OCI-LY7 (cell line): ENCODE results near the gene OLFML2B. TPM values are rescaled to one million over a fixed set of nuclear protein-coding genes. Genes with fewer than 3 reads are reported as not detected.

ENCODE experiments used
- BruUV-seq: library from RNA; stranded (reverse); fragments of 400-500 nt; replicated peaks from 2 replicates; lab custom pipeline; 2021; lab: Mats Ljungman, UMichigan
- CTCF ChIA-PET: fragments of 300-600 bp; sonication (Branson Sonifier 250); formaldehyde crosslinking; loops from one replicate; lab custom pipeline; 2022; ENCODE audit warnings: antibody characterized with exemption; ENCODE audit not compliant: unreplicated experiment; lab: Charles Lee
- POLR2A ChIA-PET: fragments of 300-600 bp; sonication (Branson Sonifier 250); formaldehyde crosslinking; loops from one replicate; lab custom pipeline; 2022; ENCODE audit warnings: antibody characterized with exemption; lab: Charles Lee
- DNase-seq: peaks from one replicate; pipeline ENCODE4 v3.0.0-alpha.2; 2015; ENCODE audit warnings: low spot score
- H2AFZ ChIP-seq: fragments of 200-600 bp; sonication (generic), shearing (Covaris generic); 2 replicates; pipeline ENCODE4 v1.6.1; 2014; ENCODE audit warnings: mild to moderate bottlenecking, antibody characterized with exemption, low read length, moderate library complexity
- H3K27ac ChIP-seq: fragments of 200-600 bp; sonication (generic); 2 replicates; pipeline ENCODE4 v1.5.1; 2014; ENCODE audit warnings: mixed run types, low read depth, mild to moderate bottlenecking, moderate library complexity, low read length, inconsistent platforms; ENCODE audit not compliant: poor library complexity, severe bottlenecking
- H3K36me3 ChIP-seq: fragments of 200-600 bp; sonication (generic); 2 replicates; pipeline ENCODE4 v1.6.1; 2014; ENCODE audit warnings: mild to moderate bottlenecking, antibody characterized with exemption, low read length, moderate library complexity, mixed read lengths; ENCODE audit not compliant: insufficient read depth
- H3K4me1 ChIP-seq: fragments of 200-600 bp; sonication (generic); 2 replicates; pipeline ENCODE4 v1.5.1; 2014; ENCODE audit warnings: mild to moderate bottlenecking, low read length; ENCODE audit not compliant: insufficient read depth, poor library complexity, severe bottlenecking
- H3K4me2 ChIP-seq: fragments of 200-600 bp; sonication (generic); 2 replicates; pipeline ENCODE4 v1.6.1; 2014; ENCODE audit warnings: mild to moderate bottlenecking, low read length
- H3K4me3 ChIP-seq: fragments of 200-600 bp; sonication (generic); 2 replicates; pipeline ENCODE4 v1.5.1; 2014; ENCODE audit warnings: mild to moderate bottlenecking, low read depth, low read length; ENCODE audit not compliant: poor library complexity, severe bottlenecking
- H3K79me2 ChIP-seq: fragments of 200-600 bp; sonication (generic); 2 replicates; pipeline ENCODE4 v1.6.1; 2016; ENCODE audit warnings: low read depth, mild to moderate bottlenecking, low read length, moderate library complexity, mixed read lengths; ENCODE audit not compliant: insufficient read depth
- H3K9me2 ChIP-seq: fragments of 200-600 bp; sonication (generic); 2 replicates; pipeline ENCODE4 v1.6.1; 2016; ENCODE audit warnings: mild to moderate bottlenecking, low read length, mixed read lengths; ENCODE audit not compliant: insufficient read depth
- H3K9me3 ChIP-seq: fragments of 200-600 bp; sonication (generic); 2 replicates; pipeline ENCODE4 v1.6.1; 2014; ENCODE audit warnings: mild to moderate bottlenecking, mixed run types, low read length, mixed read lengths
- H4K20me1 ChIP-seq: fragments of 200-600 bp; sonication (generic); 2 replicates; pipeline ENCODE4 v1.6.1; 2014; ENCODE audit warnings: mild to moderate bottlenecking, antibody characterized with exemption, low read length, moderate library complexity, mixed read lengths; ENCODE audit not compliant: insufficient read depth
- EZH2phosphoT487 ChIP-seq: fragments of 200-600 bp; sonication (generic); IDR thresholded peaks from 2 replicates; pipeline ENCODE4 v1.6.1; 2018; ENCODE audit warnings: low read depth, borderline replicate concordance, mild to moderate bottlenecking, mixed run types, antibody characterized with exemption, low read length, moderate library complexity, mixed read lengths
- intact Hi-C: fragments of 100-400 bp; cut with micrococcal nuclease; formaldehyde crosslinking; loops from one replicate; pipeline ENCODE4 v1.10.0; 2022; ENCODE audit not compliant: unreplicated experiment
- total RNA-seq, 2 experiments: library from RNA; depleted of rRNA in 1 of 2; stranded (reverse); fragments of >200 nt in 1 of 2; shearing (Covaris generic) in 1 of 2; gene quantifications; 2 replicates each; pipeline ENCODE4 v1.2.3, GENCODE V29; 2014 to 2022
- TF ChIP-seq, protein P1 (sequence below): fragments of 200-600 bp; sonication (generic); conservative IDR thresholded peaks from 2 replicates; pipeline ENCODE4 v1.5.1; 2014; ENCODE audit warnings: mild to moderate bottlenecking, antibody characterized with exemption, low read length, moderate library complexity, mixed read lengths

OLFML2B gene
- total RNA-seq, 2 experiments from 2014 or later, result not detected

DNA sequence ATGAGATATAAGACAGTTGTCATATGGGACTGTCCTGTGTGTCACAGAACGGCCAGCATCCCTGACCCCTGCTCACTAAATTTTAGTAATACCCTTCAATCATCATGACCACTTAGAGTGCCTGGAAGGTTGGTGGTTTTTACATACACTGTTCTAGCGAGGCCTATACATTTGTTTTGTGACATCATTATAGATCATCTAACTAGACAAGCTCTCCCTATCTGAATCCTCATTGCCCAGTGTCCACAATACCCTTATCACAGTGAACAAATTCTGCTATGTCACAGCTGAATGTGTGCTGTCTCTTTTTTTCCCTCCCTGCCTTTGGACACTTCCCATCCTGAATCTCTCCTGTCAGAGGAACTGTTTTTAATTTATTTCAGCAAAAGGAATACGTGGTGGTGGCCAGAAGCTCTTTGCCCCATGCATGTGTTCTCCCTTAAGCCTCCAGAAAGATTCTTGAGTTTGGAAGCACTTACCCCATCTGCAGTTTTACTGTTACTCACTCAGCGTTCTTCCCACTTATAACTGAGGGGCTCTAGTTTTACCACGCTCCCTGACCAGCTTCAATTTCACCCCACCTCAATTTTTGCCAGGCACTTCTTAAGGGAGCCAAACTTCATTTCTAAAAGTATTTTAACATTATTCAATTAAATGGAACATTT lies 70.3 kb downstream of the OLFML2B start:
- POLR2A ChIA-PET, result interaction anchor here (0.8 kb wide), 1 partner anchor 23 kb away, joined by 6 read pairs; no protein-coding TSS in a partner anchor
- Histone ChIP-seq H3K4me1 (no peaks in the 10 kb centered on the region), H2AFZ (no peak overlapping the region), H3K9me3 (no peaks in the 10 kb centered on the region), H3K4me2 (no peak overlapping the region), H3K4me3 (no peak overlapping the region), H3K79me2 (no peaks in the 10 kb centered on the region), H3K27ac (no peak overlapping the region), H4K20me1 (no peaks in the 10 kb centered on the region), H3K9me2 (no peaks in the 10 kb centered on the region), H3K36me3 (peaks cover 4% of the 10 kb centered on the region; the same call in 1 of the 2 replicates)
- no peak for TF ChIP-seq EZH2phosphoT487
- TF ChIP-seq, protein P1, sequence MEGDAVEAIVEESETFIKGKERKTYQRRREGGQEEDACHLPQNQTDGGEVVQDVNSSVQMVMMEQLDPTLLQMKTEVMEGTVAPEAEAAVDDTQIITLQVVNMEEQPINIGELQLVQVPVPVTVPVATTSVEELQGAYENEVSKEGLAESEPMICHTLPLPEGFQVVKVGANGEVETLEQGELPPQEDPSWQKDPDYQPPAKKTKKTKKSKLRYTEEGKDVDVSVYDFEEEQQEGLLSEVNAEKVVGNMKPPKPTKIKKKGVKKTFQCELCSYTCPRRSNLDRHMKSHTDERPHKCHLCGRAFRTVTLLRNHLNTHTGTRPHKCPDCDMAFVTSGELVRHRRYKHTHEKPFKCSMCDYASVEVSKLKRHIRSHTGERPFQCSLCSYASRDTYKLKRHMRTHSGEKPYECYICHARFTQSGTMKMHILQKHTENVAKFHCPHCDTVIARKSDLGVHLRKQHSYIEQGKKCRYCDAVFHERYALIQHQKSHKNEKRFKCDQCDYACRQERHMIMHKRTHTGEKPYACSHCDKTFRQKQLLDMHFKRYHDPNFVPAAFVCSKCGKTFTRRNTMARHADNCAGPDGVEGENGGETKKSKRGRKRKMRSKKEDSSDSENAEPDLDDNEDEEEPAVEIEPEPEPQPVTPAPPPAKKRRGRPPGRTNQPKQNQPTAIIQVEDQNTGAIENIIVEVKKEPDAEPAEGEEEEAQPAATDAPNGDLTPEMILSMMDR, result no peak
- CTCF ChIA-PET, result no interaction called here
- intact Hi-C loops, result no loop called here
- no TSS peak for BruUV-seq
- no peak for DNase-seq

- CTCF ChIA-PET, result no interaction called here
- Histone ChIP-seq H3K79me2 (no peaks in the 10 kb centered on the region), H3K36me3 (no peaks in the 10 kb centered on the region), H2AFZ (no peak overlapping the region), H3K4me2 (no peak overlapping the region), H3K9me2 (no peaks in the 10 kb centered on the region), H3K4me3 (no peak overlapping the region), H3K27ac (no peak overlapping the region), H3K9me3 (no peaks in the 10 kb centered on the region), H4K20me1 (no peaks in the 10 kb centered on the region), H3K4me1 (no peaks in the 10 kb centered on the region)
- DNase-seq, result no peak
- BruUV-seq, result no TSS peak
- POLR2A ChIA-PET, result interaction anchor here (0.8 kb wide), 1 partner anchor 23 kb away, joined by 6 read pairs; no protein-coding TSS in a partner anchor
- intact Hi-C loops, result no loop called here
- TF ChIP-seq, protein P1, result no peak
- no peak for TF ChIP-seq EZH2phosphoT487
Observed at GRCh38 chr1:161952607-161953172, 71.0 kb downstream of the OLFML2B start.

DNA sequence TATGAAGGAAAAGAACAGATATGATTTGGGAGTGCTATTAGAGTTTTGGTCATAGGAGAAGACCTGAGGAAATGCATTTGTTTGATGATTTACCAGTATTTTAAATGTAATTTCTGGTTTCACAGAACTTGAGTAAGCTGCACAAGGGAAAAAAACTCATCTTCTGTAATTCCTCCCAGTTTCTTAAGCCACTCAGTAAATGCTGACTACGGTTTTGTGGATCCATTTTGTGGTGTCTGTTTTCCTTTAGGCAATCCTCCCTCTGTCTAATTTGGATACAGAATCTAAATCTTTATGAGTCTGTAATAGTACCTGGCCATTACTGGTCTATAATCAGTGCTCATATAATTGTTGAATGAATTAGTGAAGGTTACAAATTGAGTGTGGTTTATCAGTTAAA lies 72.0 kb downstream of the OLFML2B start:
- H3K4me3 ChIP-seq, result no peak overlapping the region
- H3K36me3 ChIP-seq, result no peaks in the 10 kb centered on the region
- no TSS peak for BruUV-seq
- intact Hi-C loops, result no loop called here
- H3K9me3 ChIP-seq, result no peaks in the 10 kb centered on the region
- DNase-seq, result no peak
- H3K4me2 ChIP-seq, result no peak overlapping the region
- H3K27ac ChIP-seq, result no peak overlapping the region
- CTCF ChIA-PET, result no interaction called here
- H4K20me1 ChIP-seq, result no peaks in the 10 kb centered on the region
- POLR2A ChIA-PET, result no interaction called here
- no peaks in the 10 kb centered on the region for H3K79me2 ChIP-seq
- no peak overlapping the region for H2AFZ ChIP-seq
- no peaks in the 10 kb centered on the region for H3K4me1 ChIP-seq
- TF ChIP-seq, protein P1, result no peak
- TF ChIP-seq EZH2phosphoT487, result no peak
- no peaks in the 10 kb centered on the region for H3K9me2 ChIP-seq
